GM12874 (cell line): ENCODE data around the gene PPFIA2.

ENCODE experiments used
- CTCF ChIP-seq: IDR thresholded peaks from 2 replicates; pipeline ENCODE4 v1.5.1; 2011; ENCODE audit warnings: low read depth, mild to moderate bottlenecking, control low read depth, low read length, moderate library complexity; ENCODE audit not compliant: insufficient read depth

Gene PPFIA2

GRCh38 chr12:81395431-81395830 is 363.7 kb downstream of the PPFIA2 start:
- TF ChIP-seq CTCF = no peak

- no peak for TF ChIP-seq CTCF
Observed at GRCh38 chr12:81389550-81390099, 369.5 kb downstream of the PPFIA2 start.

DNA sequence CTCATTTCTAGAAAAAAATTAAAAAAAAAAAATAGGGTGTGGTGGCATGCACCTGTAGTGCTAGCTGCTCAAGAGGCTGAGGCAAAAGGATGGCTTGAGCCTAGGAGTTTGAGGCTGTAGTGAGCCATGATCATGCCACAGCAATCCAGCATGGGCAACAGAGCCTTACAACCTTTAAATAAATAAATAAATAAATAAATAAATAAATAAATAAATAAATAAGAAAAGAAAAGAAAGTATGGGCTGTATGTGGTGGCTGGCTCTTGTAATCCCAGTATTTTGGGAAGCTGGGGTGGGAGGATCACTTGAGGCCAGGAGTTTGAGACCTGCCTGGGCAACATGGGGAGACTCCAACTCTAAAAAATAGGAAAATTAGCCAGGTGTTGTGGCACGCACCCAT is 373.0 kb downstream of the PPFIA2 start:
- TF ChIP-seq CTCF = no peak

DNA sequence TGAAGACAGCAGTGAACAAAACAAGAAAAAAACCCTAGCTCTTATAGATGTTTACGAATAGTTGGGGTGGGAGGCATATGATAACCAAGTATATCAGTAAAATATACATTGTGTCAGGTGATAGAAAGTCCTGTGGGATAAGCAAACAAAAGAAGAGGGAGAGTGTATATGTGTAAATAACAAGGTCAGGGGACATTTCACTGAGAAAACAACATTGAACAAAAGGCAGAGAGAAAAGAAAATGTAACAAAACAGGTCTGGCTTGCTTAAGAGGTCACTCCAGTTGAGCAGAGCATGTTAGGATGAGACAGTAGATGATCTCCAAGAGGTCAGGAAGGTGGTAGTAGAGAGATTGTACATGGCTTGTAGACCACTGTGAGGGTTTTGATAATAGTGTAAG is 377.2 kb downstream of the PPFIA2 start:
- TF ChIP-seq CTCF = no peak

- no peak for TF ChIP-seq CTCF
Observed at GRCh38 chr12:81378601-81379285, 380.4 kb downstream of the PPFIA2 start.

- TF ChIP-seq CTCF = no peak
Observed at GRCh38 chr12:81377771-81378170, 381.4 kb downstream of the PPFIA2 start.

DNA sequence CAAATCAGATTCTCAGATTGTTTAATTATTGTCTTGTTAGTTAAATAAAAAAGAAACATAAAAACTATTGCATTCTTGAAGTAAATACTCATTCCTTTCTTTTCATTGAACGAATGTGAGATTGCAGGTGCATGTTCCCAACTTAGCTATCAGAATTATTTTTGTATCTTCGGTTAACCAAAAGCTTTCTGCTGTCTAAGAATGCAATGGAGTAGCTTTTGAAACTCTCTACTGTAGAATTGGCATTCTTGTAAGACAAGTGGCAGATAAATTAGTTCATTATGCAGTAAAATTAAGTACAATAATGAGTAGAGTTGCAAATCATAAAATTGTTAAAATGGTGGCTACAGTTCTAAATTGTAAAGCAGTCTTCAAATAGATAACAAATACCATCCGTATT is 383.2 kb downstream of the PPFIA2 start:
- TF ChIP-seq CTCF = no peak
